ENCODE data around the gene RAD51B. TPM values are rescaled to one million over a fixed set of nuclear protein-coding genes. Genes with fewer than 3 reads are reported as not detected.

Gene RAD51B
- total RNA-seq, 2 donors from 2014 or later, result 9.3 to 12.1 TPM

- H3K9me3 ChIP-seq, result no peaks in the 10 kb centered on the region
- TF ChIP-seq, protein P1, sequence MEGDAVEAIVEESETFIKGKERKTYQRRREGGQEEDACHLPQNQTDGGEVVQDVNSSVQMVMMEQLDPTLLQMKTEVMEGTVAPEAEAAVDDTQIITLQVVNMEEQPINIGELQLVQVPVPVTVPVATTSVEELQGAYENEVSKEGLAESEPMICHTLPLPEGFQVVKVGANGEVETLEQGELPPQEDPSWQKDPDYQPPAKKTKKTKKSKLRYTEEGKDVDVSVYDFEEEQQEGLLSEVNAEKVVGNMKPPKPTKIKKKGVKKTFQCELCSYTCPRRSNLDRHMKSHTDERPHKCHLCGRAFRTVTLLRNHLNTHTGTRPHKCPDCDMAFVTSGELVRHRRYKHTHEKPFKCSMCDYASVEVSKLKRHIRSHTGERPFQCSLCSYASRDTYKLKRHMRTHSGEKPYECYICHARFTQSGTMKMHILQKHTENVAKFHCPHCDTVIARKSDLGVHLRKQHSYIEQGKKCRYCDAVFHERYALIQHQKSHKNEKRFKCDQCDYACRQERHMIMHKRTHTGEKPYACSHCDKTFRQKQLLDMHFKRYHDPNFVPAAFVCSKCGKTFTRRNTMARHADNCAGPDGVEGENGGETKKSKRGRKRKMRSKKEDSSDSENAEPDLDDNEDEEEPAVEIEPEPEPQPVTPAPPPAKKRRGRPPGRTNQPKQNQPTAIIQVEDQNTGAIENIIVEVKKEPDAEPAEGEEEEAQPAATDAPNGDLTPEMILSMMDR (IDR thresholded peaks at IDR 0.05), result no peak
- no peak overlapping the region for H3K4me3 ChIP-seq
- no peaks in the 10 kb centered on the region for H3K36me3 ChIP-seq
- no peak overlapping the region for H3K27ac ChIP-seq
- ATAC-seq (ENCODE audit: insufficient number of reproducible peaks, low FRiP score, low read depth) (no peak), DNase-seq (ENCODE audit: low spot score) (no peak)
- H3K4me1 ChIP-seq (ENCODE audit: control insufficient read depth in 1 of 2, low read depth in 2 of 2), result peaks cover 7 to 39% of the 10 kb centered on the region in 2 donors
- H3K27me3 ChIP-seq (replicated peaks; ENCODE audit: insufficient read depth), result no peaks in the 10 kb centered on the region
Observed at GRCh38 chr14:68653108-68653507, 833.5 kb downstream of the RAD51B start.

DNA sequence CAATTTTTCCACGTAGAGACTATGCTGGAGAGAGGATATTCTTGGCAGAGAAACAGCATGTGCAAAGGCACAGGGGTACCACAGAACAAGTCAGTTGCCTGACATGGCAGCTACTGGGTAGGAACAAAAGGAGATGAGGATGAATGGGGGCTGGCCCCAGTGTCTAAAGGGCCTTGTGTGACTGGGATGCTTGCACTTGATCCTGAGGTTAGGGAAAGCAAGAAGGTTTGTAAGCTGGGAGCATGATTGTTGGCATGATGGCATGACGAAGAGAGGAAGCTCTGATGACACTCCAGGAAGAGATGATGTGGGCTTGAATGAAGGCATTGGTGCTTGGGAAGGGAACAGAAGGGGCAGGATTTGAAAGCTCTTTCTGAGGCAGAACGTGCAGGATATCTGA lies 834.2 kb downstream of the RAD51B start:
- TF ChIP-seq, protein P1 (IDR thresholded peaks at IDR 0.05), result no peak
- no peak for DNase-seq (ENCODE audit: low spot score)

GRCh38 chr14:68654471-68654941 lies 834.9 kb downstream of the RAD51B start:
- no peak overlapping the region for H3K4me3 ChIP-seq
- ATAC-seq (ENCODE audit: insufficient number of reproducible peaks, low FRiP score, low read depth), result no peak
- H3K4me1 ChIP-seq (ENCODE audit: control insufficient read depth in 1 of 2, low read depth in 2 of 2), result peaks cover 7 to 47% of the 10 kb centered on the region in 2 donors
- H3K9me3 ChIP-seq, result no peaks in the 10 kb centered on the region
- H3K27ac ChIP-seq, result no peak overlapping the region
- TF ChIP-seq, protein P1 (IDR thresholded peaks at IDR 0.05), result no peak
- H3K27me3 ChIP-seq (replicated peaks; ENCODE audit: insufficient read depth), result no peaks in the 10 kb centered on the region
- no peak for DNase-seq (ENCODE audit: low spot score)
- no peaks in the 10 kb centered on the region for H3K36me3 ChIP-seq

More for the DNA sequence above, 834.2 kb downstream of the RAD51B start:
- Histone ChIP-seq H3K4me1 (ENCODE audit: control insufficient read depth in 1 of 2, low read depth in 2 of 2) (peaks cover 7 to 40% of the 10 kb centered on the region in 2 donors), H3K9me3 (no peaks in the 10 kb centered on the region), H3K27ac (no peak overlapping the region), H3K4me3 (no peak overlapping the region), H3K36me3 (no peaks in the 10 kb centered on the region), H3K27me3 (replicated peaks; ENCODE audit: insufficient read depth) (no peaks in the 10 kb centered on the region)
- no peak for ATAC-seq (ENCODE audit: insufficient number of reproducible peaks, low FRiP score, low read depth)

DNA sequence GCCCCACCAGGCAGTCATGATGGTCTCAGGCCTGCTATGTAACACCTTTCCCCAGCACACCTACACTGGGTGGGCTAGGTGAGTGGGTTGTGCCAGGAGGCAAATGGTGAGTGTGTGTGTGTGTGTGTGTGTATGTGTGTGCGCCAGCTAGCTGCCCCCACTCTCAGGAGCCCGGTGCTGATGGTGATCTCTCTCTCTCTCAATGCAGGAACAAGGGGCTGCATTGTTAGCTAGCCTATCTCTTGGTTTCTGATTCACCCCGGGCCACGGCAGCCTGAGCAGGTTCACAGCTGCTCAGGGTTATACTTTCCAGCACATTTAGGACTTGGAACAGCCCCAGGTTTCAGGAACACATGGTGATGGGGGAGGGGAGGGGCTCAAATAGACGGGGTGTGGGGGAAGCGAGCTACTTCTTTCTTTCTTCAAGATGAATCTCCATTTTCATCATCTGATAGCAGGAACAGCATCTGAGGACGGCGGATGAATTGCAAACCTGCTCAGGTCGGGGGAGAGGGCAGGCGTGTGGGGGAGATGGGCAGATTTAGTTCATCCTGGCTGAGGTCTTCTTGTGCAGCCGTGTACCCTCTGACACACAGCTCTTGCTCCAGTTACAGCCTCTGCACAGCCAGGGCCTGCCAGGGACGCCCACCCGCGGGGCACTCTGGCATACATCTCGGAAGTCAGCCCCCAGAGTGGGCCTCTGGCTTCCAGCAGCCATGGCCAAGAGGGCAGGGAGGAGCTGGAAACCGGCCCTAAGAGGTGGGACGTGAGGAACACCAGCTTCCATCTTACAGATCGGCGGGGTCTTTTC lies 835.6 kb downstream of the RAD51B start:
- TF ChIP-seq, protein P1 (IDR thresholded peaks at IDR 0.05), result no peak
- H3K27me3 ChIP-seq (replicated peaks; ENCODE audit: insufficient read depth), result no peaks in the 10 kb centered on the region
- H3K27ac ChIP-seq, result no peak overlapping the region
- no peak for ATAC-seq (ENCODE audit: insufficient number of reproducible peaks, low FRiP score, low read depth)
- H3K4me3 ChIP-seq, result no peak overlapping the region
- H3K9me3 ChIP-seq, result no peaks in the 10 kb centered on the region
- no peaks in the 10 kb centered on the region for H3K36me3 ChIP-seq
- H3K4me1 ChIP-seq (ENCODE audit: control insufficient read depth in 1 of 2, low read depth in 2 of 2), result peaks cover 7 to 54% of the 10 kb centered on the region in 2 donors
- no peak for DNase-seq (ENCODE audit: low spot score)

DNA sequence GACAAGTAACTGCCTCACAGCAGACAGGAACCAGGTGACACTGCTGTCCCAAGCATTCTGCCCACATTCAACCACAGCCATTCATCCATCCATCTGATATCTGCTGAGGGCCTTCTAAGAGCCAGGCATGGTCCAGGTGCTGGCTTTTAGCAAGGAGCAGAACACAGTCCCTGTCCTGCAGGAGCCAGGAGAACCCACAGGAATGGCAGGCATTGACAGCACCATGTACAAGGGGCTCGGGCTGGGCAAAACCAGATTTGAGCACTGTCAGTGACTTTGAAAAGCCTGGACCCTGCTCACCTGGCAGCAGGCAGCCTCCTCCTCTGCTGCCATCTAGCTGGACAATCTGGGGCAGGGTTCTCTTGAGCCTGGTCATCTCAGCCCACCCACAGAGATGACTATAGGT lies 836.3 kb downstream of the RAD51B start:
- Histone ChIP-seq H3K4me3 (no peak overlapping the region), H3K27ac (no peak overlapping the region), H3K4me1 (ENCODE audit: control insufficient read depth in 1 of 2, low read depth in 2 of 2) (peaks cover 7 to 48% of the 10 kb centered on the region in 2 donors), H3K36me3 (no peaks in the 10 kb centered on the region), H3K9me3 (no peaks in the 10 kb centered on the region), H3K27me3 (replicated peaks; ENCODE audit: insufficient read depth) (no peaks in the 10 kb centered on the region)
- TF ChIP-seq, protein P1 (IDR thresholded peaks at IDR 0.05), result no peak
- ATAC-seq (ENCODE audit: insufficient number of reproducible peaks, low FRiP score, low read depth) (no peak), DNase-seq (ENCODE audit: low spot score) (no peak)

Data from thoracic aorta (tissue), 2 donors.